ENCODE results near the gene GMDS.
A peak's percentile ranks its signal among the peaks of the same experiment; 100 is the strongest.

GMDS gene

DNA sequence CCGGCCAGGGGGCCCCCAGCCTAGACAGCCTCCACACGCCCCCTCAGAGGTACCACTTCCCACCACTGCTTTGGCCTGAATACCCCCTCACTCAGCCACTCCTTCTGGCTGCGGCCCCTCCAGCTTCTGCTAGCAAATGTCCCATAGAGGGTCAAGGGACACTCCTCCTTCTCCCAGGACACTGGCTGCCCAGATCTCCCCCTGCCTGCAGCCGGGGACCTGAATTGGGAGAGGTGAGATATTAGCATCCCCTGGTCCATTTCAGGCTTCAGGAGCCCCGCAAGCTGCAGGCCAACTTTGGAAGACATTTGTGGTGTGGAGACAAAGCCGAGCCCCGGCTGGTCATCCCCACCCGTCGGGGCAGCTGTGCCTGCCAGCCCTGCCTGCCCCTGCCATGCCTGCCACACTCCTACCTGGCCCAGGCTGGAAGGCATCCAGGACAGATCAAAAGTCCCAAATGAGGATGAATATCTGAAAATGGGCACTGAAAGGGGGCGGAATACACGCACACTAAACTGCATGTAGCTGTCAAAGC lies 668.2 kb downstream of the GMDS start:
- H3K4me3 ChIP-seq (ENCODE audit: insufficient read depth in 1 of 2, low read depth in 1 of 2, low read length in 2 of 2) = no peak overlapping the region
- no peak overlapping the region for H2BK12ac ChIP-seq (ENCODE audit: low read length in 2 of 2)
- no peak overlapping the region for H3K23ac ChIP-seq (ENCODE audit: low read length in 2 of 2)
- no peak overlapping the region for H2AFZ ChIP-seq (ENCODE audit: low read depth, low read length)
- no peak overlapping the region for H3K27ac ChIP-seq (ENCODE audit: low read length, poor library complexity, severe bottlenecking)
- peaks cover 9% of the 10 kb centered on the region for H3K4me1 ChIP-seq (ENCODE audit: control insufficient read depth, insufficient read depth, low read depth, low read length)
- H3K36me3 ChIP-seq (ENCODE audit: control insufficient read depth in 1 of 2, insufficient read depth in 2 of 2, low read depth in 1 of 2, low read length in 2 of 2) = no peaks in the 10 kb centered on the region
- no peak overlapping the region for H2AK5ac ChIP-seq (ENCODE audit: low read length, severe bottlenecking)
- no peak overlapping the region for H2BK15ac ChIP-seq (ENCODE audit: low read depth, poor library complexity, severe bottlenecking)
- H3K9me3 ChIP-seq (ENCODE audit: control insufficient read depth, low read length) = no peaks in the 10 kb centered on the region
- H3K14ac ChIP-seq (ENCODE audit: low read length in 2 of 2) = no peak overlapping the region
- no peak overlapping the region for H4K91ac ChIP-seq (ENCODE audit: low read length)
- no peak overlapping the region for H4K8ac ChIP-seq (ENCODE audit: low read length)
- no peak overlapping the region for H2BK120ac ChIP-seq (ENCODE audit: low read depth, low read length)
- H3K18ac ChIP-seq (ENCODE audit: low read depth in 1 of 2, low read length in 2 of 2) = no peak overlapping the region
- H3K4me2 ChIP-seq (ENCODE audit: low read length, poor library complexity, severe bottlenecking) = no peak overlapping the region
- no peaks in the 10 kb centered on the region for H3K79me1 ChIP-seq (replicated peaks; ENCODE audit: low read length, poor library complexity, severe bottlenecking)
- H2BK5ac ChIP-seq (ENCODE audit: low read depth, low read length, poor library complexity, severe bottlenecking) = no peak overlapping the region
- WGBS = 86% methylated on average over 11 of the region's 11 CpGs
- H3K4ac ChIP-seq (ENCODE audit: low read depth in 1 of 2, low read length in 2 of 2) = no peak overlapping the region
- peaks cover under 1 to 23% of the 10 kb centered on the region in 2 experiments for H3K27me3 ChIP-seq (ENCODE audit: control insufficient read depth in 1 of 2, insufficient read depth in 1 of 2, low read length in 2 of 2)
- no peak for DNase-seq
- H3K9ac ChIP-seq (ENCODE audit: low read length) = no peak overlapping the region

DNA sequence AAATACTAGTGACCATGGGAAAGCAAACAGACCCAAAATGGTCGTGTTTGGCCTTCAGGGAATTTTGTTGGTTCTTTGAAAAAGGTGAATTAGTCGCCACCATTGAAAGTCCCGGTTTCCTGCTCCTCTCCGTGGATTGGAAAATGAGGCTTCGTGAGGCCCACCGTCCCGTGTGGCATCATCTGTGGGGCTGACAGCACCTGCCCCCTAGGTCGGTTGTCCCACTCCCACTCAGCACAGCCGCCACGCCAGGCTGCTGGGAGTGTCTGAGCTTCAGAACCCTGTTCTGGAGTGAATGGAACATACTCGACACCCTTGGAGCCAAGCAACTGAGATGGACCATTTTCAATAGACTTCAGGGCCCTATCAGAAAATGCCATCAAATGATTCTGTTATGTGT lies 668.7 kb downstream of the GMDS start:
- Histone ChIP-seq H3K4me3 (ENCODE audit: insufficient read depth in 1 of 2, low read depth in 1 of 2, low read length in 2 of 2) (no peak overlapping the region), H2AK5ac (ENCODE audit: low read length, severe bottlenecking) (no peak overlapping the region), H3K23ac (ENCODE audit: low read length in 2 of 2) (no peak overlapping the region), H3K4ac (ENCODE audit: low read depth in 1 of 2, low read length in 2 of 2) (no peak overlapping the region), H3K14ac (ENCODE audit: low read length in 2 of 2) (no peak overlapping the region), H3K9me3 (ENCODE audit: control insufficient read depth, low read length) (no peaks in the 10 kb centered on the region), H2BK120ac (ENCODE audit: low read depth, low read length) (no peak overlapping the region), H4K8ac (ENCODE audit: low read length) (no peak overlapping the region), H3K27ac (ENCODE audit: low read length, poor library complexity, severe bottlenecking) (no peak overlapping the region), H3K18ac (ENCODE audit: low read depth in 1 of 2, low read length in 2 of 2) (no peak overlapping the region), H3K9ac (ENCODE audit: low read length) (no peak overlapping the region), H3K4me2 (ENCODE audit: low read length, poor library complexity, severe bottlenecking) (no peak overlapping the region), H2BK12ac (ENCODE audit: low read length in 2 of 2) (no peak overlapping the region), H3K79me1 (replicated peaks; ENCODE audit: low read length, poor library complexity, severe bottlenecking) (no peaks in the 10 kb centered on the region), H2AFZ (ENCODE audit: low read depth, low read length) (no peak overlapping the region), H2BK15ac (ENCODE audit: low read depth, poor library complexity, severe bottlenecking) (no peak overlapping the region), H2BK5ac (ENCODE audit: low read depth, low read length, poor library complexity, severe bottlenecking) (no peak overlapping the region), H3K36me3 (ENCODE audit: control insufficient read depth in 1 of 2, insufficient read depth in 2 of 2, low read depth in 1 of 2, low read length in 2 of 2) (no peaks in the 10 kb centered on the region), H3K27me3 (ENCODE audit: control insufficient read depth in 1 of 2, insufficient read depth in 1 of 2, low read length in 2 of 2) (peaks cover 6 to 23% of the 10 kb centered on the region in 2 experiments), H4K91ac (ENCODE audit: low read length) (no peak overlapping the region), H3K4me1 (ENCODE audit: control insufficient read depth, insufficient read depth, low read depth, low read length) (peaks cover 9% of the 10 kb centered on the region)
- no peak for DNase-seq
- WGBS = 91% methylated on average over 10 of the region's 11 CpGs

DNA sequence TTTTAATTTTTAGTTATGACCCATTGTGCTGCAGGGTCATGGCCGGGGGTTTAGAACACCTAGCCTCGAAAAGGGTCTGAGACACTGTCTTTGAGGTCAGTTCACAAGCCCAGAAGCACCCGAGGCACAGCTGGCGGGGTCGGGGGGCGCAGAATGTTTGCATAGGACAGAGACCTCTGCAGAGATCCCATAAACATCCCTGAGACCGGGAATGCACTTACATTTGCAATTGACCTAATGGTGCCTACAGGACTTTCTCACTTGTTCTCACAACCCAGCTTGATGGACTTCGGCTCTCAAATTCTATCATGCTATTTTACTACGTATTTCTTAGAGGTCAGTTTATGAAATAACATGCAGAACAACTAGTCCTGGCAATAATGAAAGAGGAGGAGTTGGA lies 669.2 kb downstream of the GMDS start:
- Histone ChIP-seq H2BK5ac (ENCODE audit: low read depth, low read length, poor library complexity, severe bottlenecking) (no peak overlapping the region), H3K36me3 (ENCODE audit: control insufficient read depth in 1 of 2, insufficient read depth in 2 of 2, low read depth in 1 of 2, low read length in 2 of 2) (no peaks in the 10 kb centered on the region), H4K8ac (ENCODE audit: low read length) (no peak overlapping the region), H3K23ac (ENCODE audit: low read length in 2 of 2) (no peak overlapping the region), H2BK120ac (ENCODE audit: low read depth, low read length) (no peak overlapping the region), H2AK5ac (ENCODE audit: low read length, severe bottlenecking) (no peak overlapping the region), H2BK15ac (ENCODE audit: low read depth, poor library complexity, severe bottlenecking) (no peak overlapping the region), H3K9me3 (ENCODE audit: control insufficient read depth, low read length) (no peaks in the 10 kb centered on the region), H3K4me1 (ENCODE audit: control insufficient read depth, insufficient read depth, low read depth, low read length) (peaks cover 9% of the 10 kb centered on the region), H3K9ac (ENCODE audit: low read length) (peak overlapping the region; percentile 56), H3K18ac (ENCODE audit: low read depth in 1 of 2, low read length in 2 of 2) (no peak overlapping the region), H3K4ac (ENCODE audit: low read depth in 1 of 2, low read length in 2 of 2) (no peak overlapping the region), H3K4me3 (ENCODE audit: insufficient read depth in 1 of 2, low read depth in 1 of 2, low read length in 2 of 2) (no peak overlapping the region), H3K79me1 (replicated peaks; ENCODE audit: low read length, poor library complexity, severe bottlenecking) (no peaks in the 10 kb centered on the region), H3K27ac (ENCODE audit: low read length, poor library complexity, severe bottlenecking) (no peak overlapping the region), H3K14ac (ENCODE audit: low read length in 2 of 2) (no peak overlapping the region), H3K4me2 (ENCODE audit: low read length, poor library complexity, severe bottlenecking) (no peak overlapping the region), H2BK12ac (ENCODE audit: low read length in 2 of 2) (no peak overlapping the region), H4K91ac (ENCODE audit: low read length) (no peak overlapping the region), H2AFZ (ENCODE audit: low read depth, low read length) (no peak overlapping the region), H3K27me3 (ENCODE audit: control insufficient read depth in 1 of 2, insufficient read depth in 1 of 2, low read length in 2 of 2) (peaks cover 10 to 19% of the 10 kb centered on the region in 2 experiments)
- 60% methylated on average over 8 of the region's 9 CpGs for WGBS
- DNase-seq = no peak

DNA sequence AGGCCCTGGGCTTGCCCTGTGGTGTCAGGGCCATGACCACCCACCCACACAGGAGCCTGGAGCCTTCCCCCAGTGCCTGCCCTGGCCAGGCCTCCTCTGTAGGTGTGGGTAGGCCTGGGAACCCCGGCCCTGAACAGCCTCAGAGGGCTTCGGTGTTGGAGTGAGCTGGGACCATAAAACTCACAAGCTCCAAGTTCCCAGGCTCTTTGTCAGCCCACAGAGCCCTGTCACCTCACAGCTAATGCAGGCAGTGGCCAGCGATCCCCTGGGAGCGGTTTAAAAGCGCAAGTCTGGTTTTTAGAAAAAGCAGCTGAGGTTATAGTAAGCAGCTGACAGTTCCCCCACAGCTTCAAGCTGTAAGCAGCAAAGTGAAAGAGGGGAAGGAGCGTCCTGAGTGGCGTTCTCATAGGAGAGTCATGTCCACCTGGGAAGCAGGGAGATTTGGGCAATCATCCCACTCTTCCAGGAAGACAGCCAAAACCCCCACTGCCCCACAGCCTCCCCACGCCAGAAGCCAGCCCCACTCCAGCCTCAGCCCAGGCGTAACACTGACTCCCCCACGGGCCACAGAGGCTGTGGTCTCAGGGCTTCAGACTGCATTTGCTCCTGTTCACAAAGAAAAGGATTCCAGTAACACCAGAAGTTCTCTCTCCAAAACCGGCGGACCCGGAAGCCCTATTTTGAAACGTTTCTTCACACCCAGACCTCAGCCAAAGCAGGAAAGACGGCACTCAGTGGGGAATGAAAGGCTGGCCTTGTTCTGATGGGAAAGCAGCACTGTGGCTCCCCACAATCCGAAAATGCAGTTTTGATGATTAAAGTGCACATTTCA lies 670.0 kb downstream of the GMDS start:
- Histone ChIP-seq H3K4me3 (ENCODE audit: insufficient read depth in 1 of 2, low read depth in 1 of 2, low read length in 2 of 2) (peak overlapping the region in 1 of 2 experiments; percentile 46), H3K27me3 (ENCODE audit: control insufficient read depth in 1 of 2, insufficient read depth in 1 of 2, low read length in 2 of 2) (peaks cover 10 to 19% of the 10 kb centered on the region in 2 experiments), H2BK12ac (ENCODE audit: low read length in 2 of 2) (no peak overlapping the region), H3K27ac (ENCODE audit: low read length, poor library complexity, severe bottlenecking) (no peak overlapping the region), H2AK5ac (ENCODE audit: low read length, severe bottlenecking) (no peak overlapping the region), H3K4me1 (ENCODE audit: control insufficient read depth, insufficient read depth, low read depth, low read length) (peaks cover 9% of the 10 kb centered on the region), H3K23ac (ENCODE audit: low read length in 2 of 2) (no peak overlapping the region), H2BK5ac (ENCODE audit: low read depth, low read length, poor library complexity, severe bottlenecking) (no peak overlapping the region), H3K4me2 (ENCODE audit: low read length, poor library complexity, severe bottlenecking) (no peak overlapping the region), H4K8ac (ENCODE audit: low read length) (no peak overlapping the region), H3K18ac (ENCODE audit: low read depth in 1 of 2, low read length in 2 of 2) (no peak overlapping the region), H3K36me3 (ENCODE audit: control insufficient read depth in 1 of 2, insufficient read depth in 2 of 2, low read depth in 1 of 2, low read length in 2 of 2) (no peaks in the 10 kb centered on the region), H3K9me3 (ENCODE audit: control insufficient read depth, low read length) (peaks cover 5% of the 10 kb centered on the region), H2BK120ac (ENCODE audit: low read depth, low read length) (no peak overlapping the region), H2BK15ac (ENCODE audit: low read depth, poor library complexity, severe bottlenecking) (no peak overlapping the region), H3K14ac (ENCODE audit: low read length in 2 of 2) (no peak overlapping the region), H3K9ac (ENCODE audit: low read length) (peak overlapping the region; percentile 56), H4K91ac (ENCODE audit: low read length) (no peak overlapping the region), H3K4ac (ENCODE audit: low read depth in 1 of 2, low read length in 2 of 2) (no peak overlapping the region), H3K79me1 (replicated peaks; ENCODE audit: low read length, poor library complexity, severe bottlenecking) (no peaks in the 10 kb centered on the region), H2AFZ (ENCODE audit: low read depth, low read length) (no peak overlapping the region)
- peak; percentile 34 for DNase-seq
- 15% methylated on average over 13 of the region's 16 CpGs for WGBS

Data from mesenchymal stem cell (in vitro differentiated cells and primary cell).